TTC549 (cell line): ENCODE measurements around the gene ARID1B.

Source experiments
- FAIRE-seq: peaks from 2 replicates; lab custom pipeline; 2012; peaks lifted over from hg19 to GRCh38; lab: Jason Lieb, UNC

The ARID1B gene

DNA sequence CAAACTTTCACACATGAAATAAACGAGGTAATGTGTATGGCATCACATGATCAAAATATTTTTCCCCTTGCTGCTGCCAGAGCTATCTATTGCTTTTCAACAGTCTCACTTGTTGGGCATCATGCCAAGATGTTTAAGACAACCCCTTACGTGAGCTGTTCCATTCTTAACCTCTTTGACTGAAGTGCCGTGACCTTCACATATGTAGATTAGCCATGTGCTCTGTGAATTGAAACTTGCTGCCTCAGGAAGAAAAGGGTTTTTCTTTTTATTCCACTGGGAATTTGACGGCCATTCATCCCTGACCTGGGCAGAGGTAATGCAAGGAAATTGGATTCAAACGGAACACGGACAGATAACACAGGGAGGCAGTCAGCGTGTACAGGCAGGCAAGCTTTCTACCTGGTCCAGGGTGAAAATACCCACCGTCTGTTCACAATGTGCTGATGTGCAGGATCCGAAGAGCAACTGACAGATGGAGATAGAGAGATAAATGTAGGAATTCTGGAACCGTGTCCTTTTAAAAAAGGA is 14.2 kb downstream of the ARID1B start:
- FAIRE-seq, result no peak

DNA sequence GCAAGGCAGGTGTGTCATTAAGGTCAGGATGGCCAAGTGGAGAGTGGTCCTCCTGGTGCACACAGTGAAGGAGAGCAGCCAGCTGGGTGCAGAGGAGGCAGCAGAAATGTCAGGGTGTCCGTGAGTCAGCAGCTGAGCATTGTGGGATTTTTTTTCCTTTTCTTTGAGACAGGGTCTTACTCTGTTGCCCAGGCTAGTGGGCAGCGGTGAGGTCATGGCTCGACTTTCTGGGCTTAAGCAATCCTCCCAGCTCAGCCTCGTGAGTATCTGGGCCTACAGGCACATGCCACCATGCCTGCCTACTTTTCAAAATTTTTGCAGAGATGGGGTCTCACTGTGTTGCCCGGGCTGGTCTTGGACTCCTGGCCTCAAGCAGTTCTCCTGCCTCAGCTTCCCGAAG is 16.0 kb downstream of the ARID1B start:
- no peak for FAIRE-seq

DNA sequence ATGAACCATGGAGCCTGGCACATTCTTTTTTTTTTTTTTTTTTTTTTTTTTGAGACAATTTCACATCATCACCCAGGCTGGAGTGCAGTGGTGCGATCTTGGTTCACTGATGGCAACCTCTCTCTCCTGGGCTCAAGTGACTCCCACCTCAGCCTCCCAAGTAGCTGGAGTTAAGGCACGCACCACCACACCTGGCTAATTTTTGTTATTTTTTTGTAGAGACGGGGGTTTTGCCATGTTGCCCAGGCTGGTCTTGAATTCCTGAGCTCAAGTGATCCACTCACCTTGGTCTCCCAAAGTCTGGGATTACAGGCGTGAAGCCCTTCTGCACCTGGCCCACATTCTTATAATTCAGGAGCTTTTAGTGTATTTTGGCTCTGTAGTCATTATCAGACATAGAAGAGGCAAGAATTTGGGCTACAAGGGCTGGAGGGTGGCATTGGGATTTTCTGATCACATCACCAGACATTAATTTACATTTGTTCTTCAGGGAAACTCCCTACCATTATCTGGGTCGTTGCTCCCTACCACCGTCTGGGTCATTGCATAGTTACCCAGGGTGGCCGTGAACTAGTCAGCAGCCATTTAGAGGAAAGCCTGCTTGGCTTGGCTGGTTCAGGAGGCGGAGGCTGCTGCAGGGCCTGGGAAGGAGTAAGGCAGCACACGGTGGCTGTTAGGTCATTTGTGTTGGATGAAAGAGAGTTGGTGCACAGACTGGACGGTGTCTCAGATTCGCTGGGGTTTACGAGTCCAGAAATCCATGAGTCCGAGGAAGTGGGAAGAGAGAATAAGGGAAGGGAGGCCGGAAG is 17.6 kb downstream of the ARID1B start:
- no peak for FAIRE-seq

DNA sequence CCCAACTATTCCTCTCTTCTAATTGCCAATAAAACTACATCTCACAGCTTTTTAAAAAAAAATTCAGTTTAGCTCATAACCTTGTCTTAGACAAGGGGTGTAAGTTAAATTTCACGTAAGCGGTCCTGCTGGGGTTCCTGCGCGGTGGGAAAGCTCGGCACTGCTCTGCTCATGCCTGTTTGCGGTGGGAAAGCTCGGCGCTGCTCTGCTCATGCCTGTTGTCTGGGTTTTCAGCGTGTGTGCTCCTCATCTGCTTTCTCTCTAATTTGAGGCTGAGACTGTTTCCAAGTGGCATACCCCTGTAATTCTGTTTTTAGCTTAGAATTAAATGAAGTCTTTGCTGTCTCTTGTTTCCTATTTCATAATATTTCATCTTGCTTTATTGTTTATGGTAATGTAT is 18.6 kb downstream of the ARID1B start:
- FAIRE-seq, result no peak

DNA sequence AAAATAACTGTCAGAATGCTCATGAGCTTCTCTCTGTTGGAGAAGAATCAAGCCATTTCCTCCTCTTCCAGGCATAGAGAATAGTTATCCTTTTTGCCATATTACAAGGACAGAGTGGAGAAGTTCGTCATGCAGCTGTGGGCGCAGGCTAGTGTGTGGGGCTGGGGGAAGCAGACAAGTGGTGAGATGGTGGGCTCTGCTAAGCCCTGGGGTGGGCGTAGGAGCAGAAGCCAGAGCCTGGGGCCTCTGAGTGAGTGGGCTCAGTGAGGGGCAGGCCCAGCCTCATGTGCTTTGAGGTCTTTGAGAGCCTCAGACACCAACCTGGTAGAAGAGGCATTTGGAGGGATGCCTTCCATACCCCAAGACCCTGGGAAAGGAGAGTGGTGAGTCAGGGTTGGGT is 19.4 kb downstream of the ARID1B start:
- FAIRE-seq, result no peak

DNA sequence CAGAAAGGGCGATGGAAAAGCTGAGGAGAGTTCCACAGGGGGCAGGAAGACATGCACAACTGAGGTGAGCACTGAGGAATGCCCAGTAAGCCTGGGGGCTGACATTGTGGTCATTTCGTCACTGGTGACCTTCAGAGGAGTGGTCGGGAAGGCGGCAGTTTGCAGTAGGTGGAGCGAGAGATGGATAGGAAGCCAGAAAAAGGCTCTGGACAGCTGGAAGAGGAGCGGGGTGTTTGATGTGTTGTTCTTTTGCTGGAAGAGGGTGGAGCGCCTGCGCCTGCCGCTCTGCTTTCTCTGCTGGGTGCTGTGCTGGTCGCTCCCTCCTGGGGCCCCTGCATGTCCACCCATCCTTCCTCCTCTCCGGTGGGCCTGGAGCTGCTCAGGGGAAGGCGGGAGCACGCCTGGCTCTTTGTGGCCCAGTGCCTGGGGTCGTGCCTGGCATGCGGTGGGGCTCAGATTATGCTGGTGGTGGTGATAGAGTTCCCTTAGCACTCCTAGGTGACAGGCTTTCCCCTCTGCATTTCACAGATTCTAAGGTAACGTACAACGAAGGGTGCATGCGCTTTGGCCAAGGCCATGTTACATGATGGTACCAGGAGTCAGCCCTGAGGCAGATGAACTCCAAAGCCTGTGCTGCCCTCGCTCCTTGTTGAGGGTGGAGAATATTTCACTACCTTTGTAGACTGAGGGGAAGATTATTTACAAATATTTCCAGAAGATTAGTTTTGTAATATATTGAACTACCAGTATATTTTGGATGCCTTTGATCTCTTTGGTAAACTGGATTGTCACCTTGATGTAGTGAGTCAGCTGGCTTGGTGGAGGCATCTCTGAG is 20.9 kb downstream of the ARID1B start:
- FAIRE-seq, result no peak

DNA sequence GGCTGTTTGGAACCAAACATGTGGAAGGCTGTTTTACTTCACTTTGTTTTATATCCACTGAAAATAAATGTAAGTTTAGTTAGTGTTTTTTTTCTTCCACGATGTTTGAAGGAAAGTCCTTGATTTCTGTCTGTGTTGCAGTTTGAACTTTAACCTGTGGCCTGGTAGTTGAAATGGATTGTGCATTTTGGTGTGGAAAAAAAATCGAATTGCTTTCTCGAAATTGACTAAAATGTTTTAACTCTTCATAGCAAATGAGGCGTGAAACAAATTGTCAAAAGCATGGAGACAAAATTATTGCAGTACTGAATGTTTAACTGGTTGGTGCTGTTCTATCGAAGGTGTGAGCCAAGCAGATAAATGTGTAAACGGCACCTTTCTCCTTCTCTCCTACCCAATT is 24.5 kb downstream of the ARID1B start:
- no peak for FAIRE-seq

DNA sequence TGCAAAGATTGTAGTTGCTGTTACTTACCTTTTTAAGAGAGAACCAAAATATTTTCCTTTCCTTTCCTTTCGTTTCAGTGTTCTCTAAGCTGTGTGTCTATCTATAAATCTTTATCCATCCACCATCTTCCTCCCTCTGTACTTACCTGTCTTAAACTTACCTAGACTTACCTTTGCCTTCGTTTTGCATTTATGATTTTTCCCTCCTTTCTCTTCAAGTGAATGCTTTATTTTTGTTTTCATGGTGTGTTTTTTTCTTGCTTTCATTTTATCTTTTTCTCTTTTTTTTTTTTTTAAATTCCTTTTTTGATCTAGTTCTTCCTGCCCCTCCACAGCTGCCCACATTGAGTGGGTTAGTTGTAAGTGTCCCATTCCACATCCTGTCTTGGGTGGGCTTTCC is 26.2 kb downstream of the ARID1B start:
- FAIRE-seq, result no peak

DNA sequence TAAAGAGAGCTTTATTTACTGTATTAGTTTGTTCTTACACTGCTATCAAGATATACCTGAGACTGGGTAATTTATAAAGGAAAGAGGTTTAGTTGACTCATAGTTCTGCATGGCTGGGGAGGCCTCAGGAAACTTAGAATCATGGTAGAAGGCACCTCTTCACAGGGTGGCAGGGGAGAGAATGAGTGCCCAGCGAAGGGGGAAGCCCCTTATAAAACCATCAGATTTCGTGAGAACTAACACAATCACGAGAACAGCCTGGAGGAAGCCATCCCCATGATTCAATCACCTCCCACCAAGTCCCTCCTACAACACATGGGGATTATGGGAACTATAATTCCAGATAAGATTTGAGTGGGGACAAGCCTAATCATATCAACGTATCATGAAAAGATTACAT is 27.2 kb downstream of the ARID1B start:
- no peak for FAIRE-seq

DNA sequence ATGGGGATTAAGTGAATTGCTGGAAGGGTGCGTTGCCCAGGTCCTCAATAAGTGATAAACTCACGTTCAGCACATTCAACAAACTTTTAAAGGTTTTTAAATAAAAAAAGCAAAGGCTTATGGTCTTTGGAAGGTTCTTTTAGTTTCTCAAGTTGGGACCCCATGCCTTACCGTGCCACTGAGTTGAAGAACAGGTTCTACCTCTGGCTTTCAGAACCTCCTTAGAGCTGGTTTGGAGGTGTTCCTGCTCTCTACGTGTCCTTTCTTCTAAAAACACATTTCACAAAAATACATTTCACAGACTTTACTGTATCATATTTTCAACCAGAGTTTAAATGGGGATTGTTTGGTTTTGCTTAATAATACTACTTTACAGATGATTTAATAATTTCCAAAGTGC is 29.0 kb downstream of the ARID1B start:
- FAIRE-seq, result no peak

DNA sequence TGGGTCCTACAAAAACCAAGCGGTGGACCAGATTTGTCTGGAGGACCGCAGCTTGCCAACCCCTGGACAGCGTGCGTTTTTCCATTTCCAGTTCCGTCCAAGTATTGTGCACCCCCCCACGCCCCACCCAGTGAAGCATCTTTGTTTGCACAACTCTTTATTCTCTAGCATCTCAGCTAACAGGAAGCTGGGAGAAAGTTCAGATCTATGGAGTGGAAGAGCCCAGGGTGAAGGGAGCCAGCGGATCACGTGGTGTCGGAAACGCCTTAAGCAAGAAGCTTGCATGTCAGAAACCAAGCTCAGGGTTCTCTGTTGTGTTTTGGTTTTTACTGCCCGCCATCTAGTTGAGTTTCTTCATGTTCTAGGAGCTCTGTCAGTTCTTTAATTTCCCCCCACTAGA is 29.9 kb downstream of the ARID1B start:
- FAIRE-seq, result no peak

DNA sequence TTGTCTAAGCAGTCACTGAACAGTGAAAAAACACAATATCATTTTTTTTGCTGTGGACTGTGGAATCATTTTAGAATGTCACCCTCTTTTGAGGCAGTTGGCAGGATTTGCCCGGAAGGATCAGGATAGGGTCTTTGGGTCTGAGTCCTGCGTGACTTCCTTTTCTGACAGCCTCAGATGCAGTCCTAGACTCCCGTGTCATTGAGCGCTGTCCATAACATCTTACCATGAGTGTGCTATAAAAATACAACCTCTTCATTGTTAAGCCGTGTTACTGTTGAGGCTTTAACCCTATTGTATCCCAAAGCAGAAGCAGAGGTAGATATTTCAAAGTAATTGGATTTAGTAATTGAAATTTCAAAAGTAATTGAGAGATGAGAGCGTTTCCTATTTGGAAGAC is 30.6 kb downstream of the ARID1B start:
- no peak for FAIRE-seq

DNA sequence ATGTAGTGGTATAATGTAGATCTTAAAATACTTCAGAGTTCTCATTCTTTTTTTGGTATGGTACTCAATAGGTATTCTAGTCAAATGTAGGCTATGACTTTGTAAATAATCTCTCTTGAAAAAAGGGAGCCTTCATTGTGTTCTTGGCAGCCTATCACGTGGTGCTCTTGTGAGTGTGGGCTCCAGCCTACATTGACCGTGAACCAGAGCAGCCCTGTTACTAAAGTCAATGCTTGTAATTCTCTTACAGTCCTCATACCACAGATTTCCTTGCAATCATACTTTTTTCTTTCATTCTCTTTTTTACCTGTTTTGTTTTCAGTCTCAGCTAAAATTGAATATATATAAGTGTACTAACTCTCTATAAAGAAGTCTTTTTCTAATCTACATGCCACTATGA is 31.1 kb downstream of the ARID1B start:
- FAIRE-seq, result no peak

DNA sequence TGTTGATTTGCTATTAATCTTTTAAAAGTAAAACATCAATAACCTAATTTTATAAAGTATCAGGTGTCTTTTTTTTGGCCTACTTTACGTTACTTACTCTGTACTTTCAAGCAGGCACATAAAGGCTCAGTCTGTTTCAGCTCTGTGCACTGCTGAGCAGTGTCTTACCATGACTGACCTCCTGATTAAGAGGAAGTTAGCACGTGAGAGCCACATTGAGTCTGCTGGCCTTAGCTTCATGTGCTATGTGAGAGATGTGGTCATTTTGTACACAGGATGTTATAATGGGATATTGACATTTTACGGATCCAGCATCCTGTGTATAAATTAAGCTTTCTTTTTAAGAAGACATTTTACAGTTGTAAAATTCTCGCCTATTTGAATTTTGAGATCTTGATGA is 31.9 kb downstream of the ARID1B start:
- no peak for FAIRE-seq

DNA sequence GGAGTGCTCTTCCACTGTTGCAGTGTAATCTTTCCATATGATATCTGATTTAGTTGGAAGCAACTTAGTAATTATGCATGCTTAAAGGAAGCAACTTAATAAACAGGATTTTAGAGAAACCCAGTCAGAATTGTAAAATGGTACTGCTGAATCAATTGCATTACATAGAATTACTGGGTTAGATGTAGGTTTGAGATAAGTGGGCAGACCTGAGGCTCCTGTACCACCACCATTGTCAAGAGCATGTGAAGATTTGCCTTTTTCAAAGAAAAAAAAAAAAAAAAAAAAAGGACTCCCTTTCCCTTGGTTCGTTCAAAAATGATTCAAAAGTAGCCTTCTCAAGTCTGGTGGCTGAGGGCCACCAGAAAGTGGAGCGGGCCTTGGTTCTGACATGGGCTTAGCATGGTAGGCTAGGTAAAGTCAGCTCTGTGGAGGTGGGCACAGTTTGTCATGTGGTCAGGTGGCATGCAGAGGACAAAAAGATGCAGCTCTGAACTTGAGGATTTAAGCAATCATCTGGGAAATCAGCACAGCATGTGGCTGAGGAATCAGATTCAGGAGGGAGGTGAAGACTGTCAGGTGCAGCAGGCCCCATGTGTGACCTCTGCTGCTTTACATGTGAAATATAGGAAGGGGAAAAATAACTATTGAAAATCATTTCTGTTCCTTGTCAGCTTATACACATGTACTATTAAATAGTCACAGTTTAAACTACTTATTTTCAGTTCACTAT is 32.4 kb downstream of the ARID1B start:
- FAIRE-seq, result no peak

DNA sequence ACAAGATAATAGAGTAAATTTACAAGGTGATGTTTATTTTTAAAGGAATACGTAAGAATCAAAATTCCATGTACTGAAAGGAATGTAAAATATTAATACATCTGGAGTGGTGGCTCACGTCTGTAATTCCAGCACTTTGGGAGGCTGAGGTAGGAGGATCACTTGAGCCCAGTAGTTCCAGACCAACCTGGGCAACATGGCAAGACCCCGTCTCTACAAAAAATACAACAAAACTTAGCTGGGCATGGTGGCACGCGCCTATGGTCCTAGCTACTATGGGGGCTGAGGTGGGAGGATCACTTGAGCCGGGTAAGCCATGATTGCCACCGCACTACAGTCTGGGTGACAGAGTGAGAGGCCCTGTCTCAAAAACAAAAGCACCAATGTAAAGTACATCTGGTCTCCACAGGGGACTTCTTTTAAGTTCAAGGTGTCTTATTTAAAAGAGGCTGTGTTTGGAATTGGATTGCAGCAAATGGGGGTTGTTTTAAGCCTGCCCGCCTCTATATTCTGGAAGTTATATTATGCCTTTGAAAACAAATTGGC is 36.9 kb downstream of the ARID1B start:
- FAIRE-seq, result no peak

DNA sequence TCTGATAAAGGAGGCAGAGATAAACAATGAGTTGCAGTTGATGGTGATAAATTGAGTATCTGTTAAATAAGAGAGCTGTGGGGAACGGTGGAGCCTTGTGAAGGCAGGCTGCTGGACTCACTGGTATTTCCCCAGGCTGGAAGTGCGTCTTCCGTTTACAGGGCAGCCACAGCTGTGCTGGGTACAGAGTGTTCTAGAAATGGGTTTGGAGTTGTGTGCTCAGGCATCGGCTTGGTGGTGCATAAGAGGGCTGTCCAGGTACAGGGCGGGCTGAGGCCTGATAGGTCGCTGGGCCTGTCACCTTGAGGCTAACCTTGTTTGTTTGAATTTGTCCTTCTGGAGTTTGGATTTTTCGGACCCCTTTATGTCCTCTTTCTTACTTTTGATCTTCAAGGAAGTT is 39.3 kb downstream of the ARID1B start:
- no peak for FAIRE-seq

DNA sequence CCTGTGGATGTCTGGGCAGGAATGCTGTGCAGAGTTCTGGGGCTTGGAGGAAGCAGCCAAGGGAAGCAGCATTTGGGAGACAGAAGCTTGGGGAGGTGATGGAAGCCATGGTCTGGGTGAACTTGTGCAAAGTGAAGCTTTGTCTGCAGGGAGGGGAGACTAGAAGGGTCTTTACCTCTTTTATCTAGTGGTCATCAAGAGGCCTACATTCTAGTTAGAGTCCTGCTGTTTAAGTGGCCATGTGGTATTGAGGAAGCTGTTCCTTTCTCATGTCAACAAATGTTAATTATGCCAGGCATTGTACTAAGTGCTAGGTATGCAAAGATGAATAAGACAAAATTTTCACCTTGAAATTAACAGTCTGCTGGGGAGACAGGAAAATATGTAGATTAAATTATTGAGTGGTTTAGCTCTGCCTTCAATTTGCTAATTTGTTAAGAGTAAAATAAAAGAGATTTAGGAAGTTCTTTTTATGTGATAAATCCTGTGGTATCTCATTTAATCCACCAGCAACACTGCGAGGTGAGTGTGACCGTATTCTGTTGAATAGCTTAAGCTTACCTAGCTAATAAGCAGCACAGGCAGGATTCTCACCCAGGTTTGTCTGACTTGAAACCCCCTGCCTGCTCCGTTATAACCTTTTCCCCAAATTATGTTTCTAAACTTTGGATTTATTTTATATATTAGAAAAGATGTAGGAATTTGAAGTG is 43.1 kb downstream of the ARID1B start:
- FAIRE-seq, result no peak

DNA sequence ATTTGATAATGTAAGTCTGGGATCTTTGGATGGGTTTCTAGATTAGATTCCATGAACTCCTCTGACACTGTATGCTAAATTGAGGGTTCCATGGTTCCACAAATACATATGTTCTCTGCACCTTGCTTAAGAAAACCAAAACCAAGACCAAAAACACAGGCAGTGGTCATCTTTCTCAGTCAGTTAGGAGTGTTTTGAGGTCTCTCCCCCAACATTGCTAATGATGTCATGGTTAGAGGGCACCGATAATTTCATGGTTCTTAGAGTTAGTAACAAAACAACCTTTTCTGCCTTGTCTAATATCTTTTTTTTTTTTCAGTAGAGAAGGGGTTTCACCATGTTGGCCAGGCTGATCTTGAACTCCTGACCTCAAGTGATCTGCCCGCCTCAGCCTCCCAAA is 44.5 kb downstream of the ARID1B start:
- FAIRE-seq, result no peak

DNA sequence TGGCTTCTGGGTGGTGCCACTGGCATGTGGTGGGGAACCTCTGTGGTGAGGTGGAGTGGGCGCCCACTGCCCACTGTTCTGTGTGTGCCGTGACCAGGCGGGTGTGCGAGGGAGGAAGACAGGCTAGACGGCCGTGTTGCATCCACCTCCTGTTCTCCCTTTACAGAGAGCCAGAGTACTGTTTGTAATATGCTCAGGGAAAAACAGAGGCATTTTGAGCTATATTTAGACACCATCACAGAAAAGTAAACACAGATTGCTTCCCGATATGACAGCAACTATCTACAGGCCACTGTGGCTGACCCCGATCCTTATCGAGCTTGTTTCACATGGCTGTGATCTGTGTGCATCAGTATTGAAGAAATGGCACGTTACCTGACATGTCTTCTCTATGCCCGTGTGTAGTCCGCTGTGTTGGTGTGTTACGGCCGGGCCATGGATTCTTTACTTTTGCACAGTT is 45.6 kb downstream of the ARID1B start:
- no peak for FAIRE-seq

DNA sequence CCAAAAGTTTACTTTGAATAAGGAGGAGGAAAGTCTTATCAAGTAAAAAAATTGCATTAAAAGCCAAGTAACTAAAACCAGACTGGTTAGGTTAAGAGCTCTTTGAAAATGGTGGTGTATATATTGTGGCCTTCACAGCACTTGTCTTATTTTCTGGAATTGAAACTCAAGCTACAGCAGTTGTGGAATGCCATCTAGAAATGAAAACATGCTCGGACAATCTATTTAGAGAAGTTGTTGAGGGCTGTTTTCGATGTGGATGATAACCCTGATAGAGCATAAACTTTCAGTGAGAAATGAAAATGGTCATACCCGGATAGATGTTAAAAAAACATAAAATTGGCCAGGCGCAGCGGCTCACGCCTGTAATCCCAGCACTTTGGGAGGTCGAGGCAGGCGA is 47.0 kb downstream of the ARID1B start:
- no peak for FAIRE-seq

DNA sequence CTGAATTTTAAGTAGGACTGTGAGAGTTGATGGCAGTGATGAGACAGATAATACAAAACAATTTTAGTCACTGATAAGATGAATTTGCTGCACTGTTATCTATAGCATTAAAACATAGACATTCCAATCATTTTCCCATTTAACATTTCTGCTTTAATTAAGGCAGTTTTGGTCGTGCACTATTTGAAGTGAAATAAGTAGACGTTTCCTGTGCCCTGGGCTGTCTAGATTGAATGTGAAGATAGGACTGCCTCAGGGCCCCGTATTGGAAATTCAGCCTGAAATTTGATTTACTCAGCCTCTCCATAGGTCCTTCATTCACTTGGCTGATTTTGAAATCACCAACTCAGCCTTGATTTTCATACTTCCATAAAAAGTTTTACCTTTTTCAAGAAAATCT is 48.3 kb downstream of the ARID1B start:
- no peak for FAIRE-seq
